GM18858 (cell line): Measurements from ENCODE around the gene TNNT3.
"Not testable (repeated sequence)": the region's sequence is repeated elsewhere in the genome, so short reads cannot be mapped to it uniquely, and the experiment has no call there.

Source experiments
- ATAC-seq: cut with Tn5 transposase; IDR thresholded peaks from one replicate; pipeline ENCODE4 v1.9.1; 2021; ENCODE audit not compliant: unreplicated experiment

TNNT3 gene

DNA sequence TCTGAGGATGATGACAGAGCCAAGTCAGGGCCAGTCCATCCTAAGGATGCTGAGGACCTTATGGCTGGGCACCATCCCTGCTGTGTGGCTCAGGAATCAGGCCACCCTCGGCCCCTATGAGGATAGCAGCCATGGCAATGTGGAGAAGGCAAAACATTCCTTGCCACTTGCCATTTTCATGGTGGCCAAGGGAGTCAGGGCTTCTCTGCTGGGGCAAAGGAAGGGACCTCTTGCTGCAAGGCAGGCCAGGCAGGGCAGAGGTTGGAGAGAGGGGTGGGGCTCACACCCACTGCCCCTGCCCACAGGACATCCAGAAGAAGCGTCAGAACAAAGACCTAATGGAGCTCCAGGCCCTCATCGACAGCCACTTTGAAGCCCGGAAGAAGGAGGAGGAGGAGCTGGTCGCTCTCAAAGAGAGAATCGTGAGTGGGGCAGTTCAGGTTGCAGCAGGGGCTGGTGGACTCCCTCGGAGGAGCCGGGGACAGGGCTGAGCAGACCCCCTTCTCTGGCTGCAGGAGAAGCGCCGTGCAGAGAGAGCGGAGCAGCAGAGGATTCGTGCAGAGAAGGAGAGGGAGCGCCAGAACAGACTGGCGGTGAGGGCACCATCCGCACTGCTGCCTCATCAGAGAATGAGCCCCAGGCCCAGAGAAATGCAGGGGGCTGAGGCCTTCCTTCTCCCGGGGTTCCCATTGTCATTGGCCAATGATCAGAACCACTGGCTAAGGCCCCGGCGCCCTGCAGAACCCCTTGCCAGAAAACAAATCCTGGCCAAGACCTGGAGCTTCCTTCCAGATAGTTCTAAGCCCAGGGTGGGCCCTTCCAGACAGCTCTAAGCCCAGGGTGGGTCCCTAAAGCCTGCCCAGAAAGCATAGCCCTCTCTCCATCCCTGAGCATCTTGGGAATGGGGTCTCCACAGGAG lies 14.2 kb downstream of the TNNT3 start:
- no peak for ATAC-seq

DNA sequence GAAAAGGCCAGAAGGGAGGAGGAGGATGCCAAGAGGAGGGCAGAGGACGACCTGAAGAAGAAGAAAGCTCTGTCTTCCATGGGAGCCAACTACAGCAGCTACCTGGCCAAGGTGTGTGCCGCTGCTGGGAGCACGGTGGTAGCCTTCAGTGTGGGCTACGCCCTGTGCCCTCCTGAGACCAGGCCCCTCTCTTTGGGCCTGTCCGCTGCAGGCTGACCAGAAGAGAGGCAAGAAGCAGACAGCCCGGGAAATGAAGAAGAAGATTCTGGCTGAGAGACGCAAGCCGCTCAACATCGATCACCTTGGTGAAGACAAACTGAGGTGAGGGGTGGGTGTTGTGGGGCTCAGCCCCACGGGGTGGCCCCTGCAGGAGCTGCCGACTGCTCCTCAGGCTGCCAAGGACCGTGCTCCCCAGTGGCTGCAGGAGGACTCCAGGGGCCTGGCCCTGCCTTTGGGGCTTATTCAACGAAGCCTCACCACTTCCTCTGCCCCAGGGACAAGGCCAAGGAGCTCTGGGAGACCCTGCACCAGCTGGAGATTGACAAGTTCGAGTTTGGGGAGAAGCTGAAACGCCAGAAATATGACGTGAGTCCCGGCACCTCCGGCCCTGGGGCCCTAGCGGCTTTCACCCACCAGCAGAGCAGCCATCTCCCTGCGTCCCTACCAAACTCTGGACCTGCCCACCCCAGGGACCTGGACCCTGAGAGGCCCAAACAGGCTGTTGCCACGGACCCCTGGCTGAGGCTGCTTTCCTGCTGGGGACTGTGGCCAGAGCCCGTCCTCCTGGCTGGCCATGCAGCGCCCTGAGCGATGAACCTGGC lies 15.0 kb downstream of the TNNT3 start:
- ATAC-seq, result no peak

DNA sequence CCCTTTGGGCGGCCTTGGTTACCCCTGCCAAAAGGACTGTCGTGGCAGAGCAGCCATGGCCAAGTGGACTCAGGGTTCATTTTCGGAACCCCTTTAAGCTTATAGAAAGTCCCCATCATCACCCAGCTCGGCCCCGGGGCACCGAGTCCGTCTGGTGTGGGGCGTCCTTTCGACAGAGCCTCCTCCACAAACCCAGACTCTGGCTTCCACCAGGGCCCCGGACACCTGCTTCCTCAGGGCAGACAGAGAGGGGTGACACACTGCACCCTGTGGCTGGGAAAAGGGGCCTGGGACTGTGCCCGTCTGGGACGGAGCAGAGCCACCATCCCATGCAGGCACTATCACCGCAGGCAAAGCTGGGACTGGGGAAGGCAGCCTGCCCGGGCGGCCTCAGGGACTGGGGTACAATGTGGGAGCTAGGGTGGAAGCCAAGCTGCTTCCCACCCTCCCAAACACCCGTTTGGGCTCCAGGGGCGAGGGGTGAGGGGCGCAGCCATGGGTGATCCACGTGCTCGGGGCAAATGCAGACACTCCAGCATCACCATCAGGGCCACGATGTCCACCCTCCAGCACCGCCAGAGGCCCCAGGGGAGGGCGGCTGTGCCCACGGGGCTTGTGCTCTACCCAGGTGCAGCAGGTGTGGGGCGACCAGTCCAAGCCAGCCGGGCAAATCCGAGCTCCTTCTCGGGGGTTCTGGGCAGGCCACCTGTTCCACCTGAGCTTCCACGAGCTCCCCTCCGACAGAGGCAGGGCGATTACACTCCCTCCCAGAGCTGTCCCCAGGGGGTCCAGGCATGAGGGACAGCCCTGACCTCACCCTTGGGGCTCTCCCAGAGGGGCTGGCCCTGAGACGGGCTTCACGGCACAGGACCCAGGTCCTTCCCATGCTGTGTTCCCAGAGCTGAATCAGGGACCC lies 15.9 kb downstream of the TNNT3 start:
- ATAC-seq, result no peak

DNA sequence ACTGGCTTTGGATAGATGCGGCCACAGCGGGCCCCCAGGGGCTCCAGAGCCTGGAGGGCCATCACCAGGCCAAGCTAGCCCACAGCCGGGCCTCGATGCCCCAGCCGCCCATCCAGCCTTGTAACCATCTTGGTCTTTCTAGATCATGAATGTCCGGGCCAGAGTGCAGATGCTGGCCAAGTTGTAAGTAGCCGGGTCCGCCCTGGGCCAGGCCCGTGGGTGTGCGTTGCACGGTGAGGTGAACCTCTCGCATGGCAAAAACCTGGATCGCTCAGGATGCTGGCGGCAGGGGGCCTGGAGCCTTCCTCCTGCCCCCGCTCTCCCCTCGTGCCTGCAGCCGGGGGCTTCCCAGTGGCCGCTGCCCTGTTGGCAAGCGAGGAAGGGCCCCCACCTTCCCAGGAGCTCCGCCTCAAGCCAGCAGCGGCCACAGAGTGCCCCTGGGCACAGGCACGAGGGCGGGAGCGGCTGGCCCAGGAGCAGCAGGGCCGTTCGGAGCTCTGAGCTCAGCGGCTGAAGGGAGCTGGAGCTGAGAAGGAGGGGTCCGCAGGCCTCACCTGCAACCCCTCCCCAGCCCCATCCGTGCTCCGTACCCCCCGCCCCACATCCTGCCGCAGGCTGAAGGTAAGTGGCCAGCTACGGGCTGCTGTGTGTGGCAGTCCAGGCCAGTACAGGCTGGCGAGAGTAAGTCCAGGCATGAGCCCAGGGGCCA lies 16.7 kb downstream of the TNNT3 start:
- ATAC-seq, result no peak

GRCh38 chr11:1936781-1937615 lies 17.5 kb downstream of the TNNT3 start:
- no peak for ATAC-seq

DNA sequence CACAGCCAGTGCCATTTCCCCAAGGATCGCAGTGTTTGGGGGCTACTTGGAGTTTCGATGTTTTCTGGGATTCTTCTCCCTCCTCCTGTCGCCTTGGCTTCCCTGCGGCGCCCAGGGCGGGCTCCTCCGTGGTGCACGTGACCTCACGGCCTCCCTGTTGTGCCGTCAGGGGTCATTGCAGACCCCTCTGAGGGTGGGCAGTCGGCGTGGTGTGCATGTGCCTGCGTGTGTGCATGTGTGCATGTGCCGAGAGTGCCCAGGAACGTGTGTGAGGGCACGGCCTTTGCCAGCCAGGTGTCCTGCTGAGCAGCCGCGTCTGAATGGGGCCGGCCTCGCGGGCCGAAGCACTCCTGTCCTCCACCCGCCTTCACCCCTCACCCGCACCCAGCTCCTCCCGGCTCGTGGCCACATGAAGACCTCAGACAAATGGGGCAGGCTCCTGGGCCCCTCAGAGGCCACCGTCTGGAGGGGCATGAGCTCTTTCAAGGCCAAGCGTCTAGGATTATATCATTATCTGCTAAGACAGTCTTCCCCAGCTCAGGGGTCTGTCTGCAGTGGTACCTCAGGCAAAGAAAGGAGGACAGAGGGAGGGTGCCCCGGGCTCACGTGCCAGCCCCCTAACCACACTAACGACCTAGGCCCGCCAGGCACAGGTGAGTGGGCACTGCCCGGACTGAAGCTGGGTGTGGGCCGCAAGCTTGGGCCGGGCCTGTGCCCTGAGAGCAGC lies 18.3 kb downstream of the TNNT3 start:
- ATAC-seq, result no peak

DNA sequence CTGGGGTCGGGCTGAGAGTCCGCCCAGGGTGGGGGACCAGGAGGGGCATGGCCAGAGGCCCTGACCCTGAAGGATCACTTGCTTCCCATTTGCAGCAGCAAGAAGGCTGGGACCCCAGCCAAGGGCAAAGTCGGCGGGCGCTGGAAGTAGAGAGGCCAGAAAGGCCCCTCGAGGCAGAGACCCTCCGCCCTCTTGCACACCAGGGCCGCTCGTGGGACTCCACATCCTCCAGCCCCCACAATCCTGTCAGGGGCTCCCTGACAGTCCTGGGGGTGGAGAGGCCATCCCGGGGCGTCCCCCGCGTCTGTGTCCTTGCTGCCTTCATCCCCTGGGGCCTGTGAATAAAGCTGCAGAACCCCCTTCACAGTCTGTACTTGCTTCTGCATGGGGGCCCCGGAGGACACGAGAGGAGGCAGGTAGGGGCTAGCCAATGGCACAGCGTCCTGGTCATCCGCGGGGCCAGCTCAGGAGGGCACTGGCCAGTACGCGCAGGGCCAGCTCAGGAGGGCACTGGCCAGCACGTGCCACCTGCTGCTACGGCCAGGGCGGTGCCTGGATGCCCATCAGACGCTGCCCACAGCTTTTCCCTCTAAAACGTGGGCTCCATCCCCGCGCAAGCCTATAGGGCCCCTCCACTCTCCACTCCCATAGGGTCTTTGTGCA lies 19.0 kb downstream of the TNNT3 start:
- ATAC-seq, result no peak

DNA sequence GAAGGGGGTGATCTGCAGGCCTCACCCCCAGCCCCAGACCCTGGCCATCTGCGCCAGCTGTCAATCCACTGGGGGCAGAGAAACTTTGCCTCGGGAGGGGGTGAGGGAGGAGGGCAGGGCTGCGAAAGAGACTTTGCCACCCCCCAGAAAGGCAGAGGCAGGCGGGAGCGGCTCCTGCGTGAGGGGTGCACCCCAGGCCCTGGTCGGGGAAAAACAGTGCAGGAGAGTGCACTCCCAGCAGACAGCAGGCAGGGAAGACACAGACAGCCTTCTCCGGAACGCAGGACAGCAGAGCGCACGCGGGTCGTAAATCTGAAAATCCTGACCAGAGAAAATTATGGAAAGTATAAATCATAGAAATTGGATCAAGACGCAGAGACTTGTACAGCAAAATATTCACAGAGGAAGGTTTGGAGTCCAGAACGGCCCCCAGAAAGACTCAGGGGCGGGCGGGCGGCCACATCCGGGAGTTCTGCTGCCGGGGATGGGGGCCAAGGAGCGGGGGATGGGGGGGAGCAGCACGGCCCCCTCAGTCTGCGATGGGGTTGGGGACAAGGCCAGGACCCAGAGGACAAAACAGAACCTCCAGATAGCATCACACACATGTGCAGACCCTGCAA lies 19.6 kb downstream of the TNNT3 start:
- no peak for ATAC-seq

DNA sequence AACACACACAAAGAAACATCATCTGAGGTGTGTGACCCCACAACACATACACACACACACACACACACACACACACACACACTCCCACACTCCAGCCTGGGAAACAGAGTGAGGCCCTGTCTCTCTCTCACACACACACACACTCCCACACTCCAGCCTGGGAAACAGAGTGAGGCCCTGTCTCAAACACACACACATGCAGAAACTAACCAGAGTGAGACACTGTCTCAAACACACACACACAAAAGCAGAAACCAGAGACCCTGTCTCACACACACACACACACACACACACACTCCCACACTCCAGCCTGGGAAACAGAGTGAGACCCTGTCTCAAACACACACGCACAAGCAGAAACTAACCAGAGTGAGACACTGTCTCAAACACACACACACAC lies 20.3 kb downstream of the TNNT3 start:
- ATAC-seq, result not testable (repeated sequence)

- ATAC-seq, result no peak
Observed at GRCh38 chr11:1942558-1943260, 23.2 kb downstream of the TNNT3 start.

- ATAC-seq, result no peak
Observed at GRCh38 chr11:1943576-1943975, 24.1 kb downstream of the TNNT3 start.

- ATAC-seq, result no peak
Observed at GRCh38 chr11:1943977-1944376, 24.5 kb downstream of the TNNT3 start.

DNA sequence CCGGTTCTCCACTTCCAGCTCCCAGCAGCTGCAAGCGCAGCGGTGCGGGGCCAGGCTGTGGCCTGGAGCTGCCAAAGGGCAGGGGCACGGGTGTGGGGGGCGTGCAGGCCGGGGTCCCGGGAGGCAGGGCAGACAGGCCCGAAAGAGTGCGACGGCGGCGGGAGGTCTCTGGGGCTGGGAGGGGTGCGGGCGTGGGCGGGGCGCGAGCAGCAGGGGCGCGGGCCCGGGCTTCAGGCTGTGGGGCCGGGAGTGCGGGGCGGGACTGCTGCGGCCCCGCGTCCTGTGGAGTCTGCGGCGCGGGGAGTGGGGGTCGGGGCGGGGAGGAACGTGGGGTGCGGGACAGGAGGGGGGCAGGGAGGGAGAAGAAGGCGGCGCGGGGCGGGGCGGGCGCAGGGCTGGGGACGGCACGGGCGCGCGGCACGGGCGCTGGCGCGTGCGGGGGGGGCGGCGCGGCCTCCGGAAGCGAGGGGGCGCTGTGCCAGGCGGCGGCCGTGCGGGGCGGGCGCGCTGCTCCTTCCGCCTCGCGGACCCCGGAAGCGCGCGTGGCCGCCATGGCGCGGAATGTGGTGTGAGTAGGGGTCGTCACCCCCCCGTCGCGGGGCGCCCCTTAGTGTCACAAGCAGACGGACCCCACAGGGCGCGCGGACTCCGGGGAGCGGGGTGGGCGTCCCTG lies 27.4 kb downstream of the TNNT3 start, which contains the start of gene MRPL23:
Gene MRPL23, plus strand, starts transcription at position 521 of the 673 bp plus-strand sequence. Its CDS starts 31 bp downstream, at position 552.
- ATAC-seq, result no peak

- no peak for ATAC-seq
Observed at GRCh38 chr11:1947592-1948237, 28.2 kb downstream of the TNNT3 start.

DNA sequence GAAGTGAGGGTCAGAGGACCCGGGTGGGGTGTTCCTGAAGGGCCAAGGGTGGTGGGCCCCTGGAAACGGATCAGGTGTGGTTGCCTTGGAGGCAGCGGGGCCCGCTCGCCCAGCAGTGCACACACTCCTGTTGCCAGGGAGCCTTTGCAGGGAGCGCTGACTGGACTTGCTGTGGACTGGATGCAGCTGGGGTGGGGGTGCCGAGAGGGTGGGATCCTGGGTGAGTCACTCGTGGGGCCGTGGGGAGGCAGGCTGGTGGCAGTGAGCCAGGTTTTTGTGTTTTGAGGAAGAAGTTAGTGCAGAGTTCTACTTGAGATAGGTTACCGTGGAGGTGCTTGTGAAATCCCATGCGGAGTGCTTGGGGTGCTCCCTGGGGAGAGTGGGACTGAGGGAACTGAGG lies 28.9 kb downstream of the TNNT3 start:
- no peak for ATAC-seq

DNA sequence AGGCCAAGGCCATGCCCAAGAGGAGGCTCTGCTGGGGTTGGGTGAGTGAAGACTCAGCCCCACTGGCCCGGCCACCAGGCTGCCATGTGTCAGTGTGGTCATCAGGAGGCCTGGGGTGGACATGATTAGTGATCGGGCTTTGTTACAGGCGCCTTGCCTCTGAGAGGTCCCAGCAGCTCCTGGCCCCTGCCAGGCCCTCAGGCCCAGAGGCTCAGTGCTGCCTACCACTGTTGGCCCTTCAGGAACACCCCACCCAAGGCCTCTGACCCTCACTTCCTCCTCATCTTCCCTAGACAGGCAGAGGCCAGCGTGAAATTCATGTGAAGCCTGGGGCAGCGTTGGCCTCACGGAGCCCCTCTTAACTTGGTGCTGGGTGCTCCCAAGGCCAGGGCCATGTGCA lies 29.8 kb downstream of the TNNT3 start:
- no peak for ATAC-seq
